ENCODE results near the gene POMC. TPM values are rescaled to one million over a fixed set of nuclear protein-coding genes. Genes with fewer than 3 reads are reported as not detected.
A peak's percentile ranks its signal among the peaks of the same experiment; 100 is the strongest.

Gene POMC
- total RNA-seq (1.5 TPM), polyA plus RNA-seq (ENCODE audit: insufficient read depth, low read depth, low replicate concordance) (2.1 TPM)
- long read RNA-seq, donor 1, transcript POMC-203 (3 exons, 959 nt): major isoform, 10 of 11 reads
- long read RNA-seq, donor 1, partial matches to known transcripts: 0 of 11 reads
- long read RNA-seq, donor 1, other reads (novel, unspliced or antisense): 0 of 11 reads
- long read RNA-seq, donor 2, partial matches to known transcripts: 9 of 11 reads
- long read RNA-seq, donor 2, other reads (novel, unspliced or antisense): 0 of 11 reads
- long read RNA-seq, donor 3, transcript POMC-203 (3 exons, 959 nt): major isoform, 10 of 25 reads
- long read RNA-seq, donor 3, partial matches to known transcripts: 15 of 25 reads
- long read RNA-seq, donor 3, other reads (novel, unspliced or antisense): 0 of 25 reads
- long read RNA-seq, donor 4, transcript POMC-203 (3 exons, 959 nt): major isoform, 5 of 11 reads
- long read RNA-seq, donor 4, partial matches to known transcripts: 5 of 11 reads
- long read RNA-seq, donor 4, other reads (novel, unspliced or antisense): 0 of 11 reads
- long read RNA-seq, donor 5: 0 reads
- long read RNA-seq, donor 6, partial matches to known transcripts: 44 of 48 reads
- long read RNA-seq, donor 6, other reads (novel, unspliced or antisense): 0 of 48 reads
- long read RNA-seq, donor 7: 0 reads
- long read RNA-seq, donor 8, transcript POMC-203 (3 exons, 959 nt): major isoform, 13 of 36 reads
- long read RNA-seq, donor 8, partial matches to known transcripts: 22 of 36 reads
- long read RNA-seq, donor 8, other reads (novel, unspliced or antisense): 0 of 36 reads
- long read RNA-seq, donor 9, partial matches to known transcripts: 0 of 4 reads
- long read RNA-seq, donor 9, other reads (novel, unspliced or antisense): 0 of 4 reads
- long read RNA-seq, donor 10, transcript POMC-203 (3 exons, 959 nt): major isoform, 7 of 8 reads
- long read RNA-seq, donor 10, partial matches to known transcripts: 0 of 8 reads
- long read RNA-seq, donor 10, other reads (novel, unspliced or antisense): 0 of 8 reads

DNA sequence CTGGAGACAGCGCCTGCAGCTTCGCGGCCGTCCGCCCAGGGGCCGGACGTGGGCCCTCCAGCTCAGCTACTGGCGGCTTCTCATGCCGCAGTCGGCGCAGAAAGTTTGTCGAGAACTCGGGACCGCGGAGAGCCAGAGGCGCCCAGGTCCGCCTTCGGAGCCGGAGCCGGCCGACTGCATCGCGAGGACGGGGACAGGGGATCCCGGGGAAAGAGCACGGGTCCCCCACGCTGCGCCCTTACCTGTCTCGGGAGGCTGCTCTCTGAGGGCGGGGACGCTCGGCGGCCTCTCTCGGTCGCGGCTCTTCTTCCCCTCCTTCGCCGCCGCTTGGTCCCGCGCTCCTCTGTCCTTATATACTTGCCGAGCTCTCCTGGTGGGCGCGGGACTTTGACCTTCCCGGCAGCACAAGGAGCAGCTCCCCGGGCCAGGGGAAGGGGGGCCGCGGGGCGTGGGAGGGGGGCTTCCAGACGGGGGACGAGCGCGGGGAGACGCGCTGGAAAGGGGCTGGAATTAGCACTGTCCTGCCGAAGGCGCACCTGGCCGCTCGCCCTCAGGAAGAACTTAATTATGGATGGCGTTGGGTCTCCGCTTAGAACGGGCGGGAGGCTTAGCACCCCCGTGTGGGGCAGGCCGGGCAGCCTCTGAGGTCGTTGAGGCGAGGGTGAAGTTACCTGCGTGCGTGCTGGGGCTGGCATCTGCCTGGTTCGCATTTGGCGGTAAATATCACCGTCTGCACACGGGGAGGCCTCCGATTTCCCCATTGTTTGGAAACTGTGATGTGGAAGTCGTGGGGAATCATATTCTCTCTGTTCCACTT is at the start of gene POMC:
TSS of gene POMC (minus strand) at position 325 of the 817 bp plus-strand sequence. CDS start 3,808 bp downstream, outside the sequence.
- H3K27me3 ChIP-seq (ENCODE audit: control insufficient read depth, insufficient read depth, low read length): peaks cover 26% of the 10 kb centered on the region
- H3K9ac ChIP-seq (ENCODE audit: low read length in 3 of 3): no peak within 1 kb of the TSS
- H3K36me3 ChIP-seq (ENCODE audit: control insufficient read depth in 2 of 3, insufficient read depth in 3 of 3, low read length in 3 of 3): no peaks in the 10 kb centered on the region
- H3K27ac ChIP-seq (ENCODE audit: low read depth in 2 of 2, low read length in 2 of 2): no peak within 1 kb of the TSS
- H3K9me3 ChIP-seq (ENCODE audit: control insufficient read depth in 2 of 3, insufficient read depth in 1 of 3, low read length in 3 of 3): no peaks in the 10 kb centered on the region
- FAIRE-seq: no peak
- TF ChIP-seq, protein P1, sequence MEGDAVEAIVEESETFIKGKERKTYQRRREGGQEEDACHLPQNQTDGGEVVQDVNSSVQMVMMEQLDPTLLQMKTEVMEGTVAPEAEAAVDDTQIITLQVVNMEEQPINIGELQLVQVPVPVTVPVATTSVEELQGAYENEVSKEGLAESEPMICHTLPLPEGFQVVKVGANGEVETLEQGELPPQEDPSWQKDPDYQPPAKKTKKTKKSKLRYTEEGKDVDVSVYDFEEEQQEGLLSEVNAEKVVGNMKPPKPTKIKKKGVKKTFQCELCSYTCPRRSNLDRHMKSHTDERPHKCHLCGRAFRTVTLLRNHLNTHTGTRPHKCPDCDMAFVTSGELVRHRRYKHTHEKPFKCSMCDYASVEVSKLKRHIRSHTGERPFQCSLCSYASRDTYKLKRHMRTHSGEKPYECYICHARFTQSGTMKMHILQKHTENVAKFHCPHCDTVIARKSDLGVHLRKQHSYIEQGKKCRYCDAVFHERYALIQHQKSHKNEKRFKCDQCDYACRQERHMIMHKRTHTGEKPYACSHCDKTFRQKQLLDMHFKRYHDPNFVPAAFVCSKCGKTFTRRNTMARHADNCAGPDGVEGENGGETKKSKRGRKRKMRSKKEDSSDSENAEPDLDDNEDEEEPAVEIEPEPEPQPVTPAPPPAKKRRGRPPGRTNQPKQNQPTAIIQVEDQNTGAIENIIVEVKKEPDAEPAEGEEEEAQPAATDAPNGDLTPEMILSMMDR (IDR thresholded peaks at IDR 0.05; ENCODE audit: borderline replicate concordance, extremely low read depth, insufficient read depth): no peak
- H3K4me3 ChIP-seq (ENCODE audit: low read length in 3 of 3): peak within 1 kb of the TSS in 1 of 3 donors; percentile 37
- peak; percentile 66 to 82 (median 75) for DNase-seq
- intact Hi-C loops (cut with DNase I): no loop called here
- H3K4me1 ChIP-seq (ENCODE audit: control insufficient read depth in 2 of 3, insufficient read depth in 2 of 3, low read depth in 1 of 3, low read length in 3 of 3): peaks cover 0 to 2% (median 0%) of the 10 kb centered on the region in 3 donors

DNA sequence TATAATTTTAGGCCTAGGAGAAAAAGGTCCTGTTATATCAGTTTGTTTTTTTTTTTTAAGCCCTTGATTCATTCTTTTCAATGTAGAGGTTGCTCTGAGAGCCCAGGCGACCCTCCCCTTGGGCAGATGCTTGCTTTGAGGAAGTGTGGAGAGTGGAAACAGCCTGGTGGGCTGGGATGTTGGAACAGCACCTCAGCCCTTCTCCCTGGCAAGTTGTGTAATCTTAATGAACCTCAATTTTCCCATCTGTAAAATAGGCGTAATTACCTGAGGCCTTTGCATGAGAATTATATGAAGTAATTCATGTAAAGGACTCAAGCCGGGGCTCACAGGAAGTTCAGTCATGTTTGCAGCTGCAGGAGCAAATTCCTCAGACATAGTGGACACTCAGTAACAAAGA is 49.7 kb upstream of the POMC start:
- H3K36me3 ChIP-seq (ENCODE audit: control insufficient read depth in 2 of 3, insufficient read depth in 3 of 3, low read length in 3 of 3): no peaks in the 10 kb centered on the region
- intact Hi-C loops (cut with DNase I): no loop called here
- H3K4me3 ChIP-seq (ENCODE audit: low read length in 3 of 3): no peak overlapping the region
- no peak overlapping the region for H3K9ac ChIP-seq (ENCODE audit: low read length in 3 of 3)
- FAIRE-seq: no peak
- DNase-seq: no peak
- TF ChIP-seq, protein P1 (IDR thresholded peaks at IDR 0.05; ENCODE audit: borderline replicate concordance, extremely low read depth, insufficient read depth): no peak
- no peaks in the 10 kb centered on the region for H3K27me3 ChIP-seq (ENCODE audit: control insufficient read depth, insufficient read depth, low read length)
- no peaks in the 10 kb centered on the region for H3K9me3 ChIP-seq (ENCODE audit: control insufficient read depth in 2 of 3, insufficient read depth in 1 of 3, low read length in 3 of 3)
- no peaks in the 10 kb centered on the region for H3K4me1 ChIP-seq (ENCODE audit: control insufficient read depth in 2 of 3, insufficient read depth in 2 of 3, low read depth in 1 of 3, low read length in 3 of 3)
- no peak overlapping the region for H3K27ac ChIP-seq (ENCODE audit: low read depth in 2 of 2, low read length in 2 of 2)

DNA sequence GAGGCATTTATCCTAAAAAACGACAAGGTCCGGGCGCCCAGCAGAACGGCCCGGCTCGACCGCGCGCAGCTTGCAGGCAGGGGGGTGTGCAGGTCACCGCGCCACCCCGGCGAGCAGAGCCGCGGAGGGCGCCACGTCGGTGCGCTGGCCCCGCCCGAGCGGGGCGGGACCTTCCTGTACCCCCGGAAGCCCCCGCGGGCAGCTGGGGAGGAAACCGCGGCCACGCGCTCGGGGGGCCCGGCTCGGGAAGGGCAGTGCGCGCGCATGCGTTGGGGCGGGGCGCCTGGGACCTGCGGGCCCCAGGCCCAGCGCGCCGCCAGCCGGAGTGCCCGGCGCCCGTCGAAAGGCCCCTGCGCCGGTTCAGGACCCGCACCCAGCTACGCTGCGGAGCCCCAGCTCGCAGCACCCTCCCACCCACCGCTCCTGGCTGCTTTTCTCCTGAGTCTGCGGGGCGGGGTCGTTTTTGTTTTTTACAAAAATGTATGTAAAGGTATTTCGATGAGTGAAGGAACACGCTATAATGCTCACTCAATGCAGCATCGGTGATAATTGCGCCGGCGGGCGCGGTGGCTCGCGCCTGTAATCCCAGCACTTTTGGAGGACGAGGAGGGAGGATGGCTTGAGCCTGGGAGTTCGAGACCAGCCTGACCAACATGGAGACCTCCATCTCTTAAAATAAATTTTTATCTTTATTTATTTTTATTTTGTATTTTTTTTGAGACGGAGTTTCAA is 47.7 kb upstream of the POMC start:
- TF ChIP-seq, protein P1 (IDR thresholded peaks at IDR 0.05; ENCODE audit: borderline replicate concordance, extremely low read depth, insufficient read depth): no peak
- Histone ChIP-seq H3K4me1 (ENCODE audit: control insufficient read depth in 2 of 3, insufficient read depth in 2 of 3, low read depth in 1 of 3, low read length in 3 of 3) (no peaks in the 10 kb centered on the region), H3K9ac (ENCODE audit: low read length in 3 of 3) (peak overlapping the region in 2 of 3 donors; percentile 48 to 51), H3K27me3 (ENCODE audit: control insufficient read depth, insufficient read depth, low read length) (no peaks in the 10 kb centered on the region), H3K36me3 (ENCODE audit: control insufficient read depth in 2 of 3, insufficient read depth in 3 of 3, low read length in 3 of 3) (no peaks in the 10 kb centered on the region), H3K4me3 (ENCODE audit: low read length in 3 of 3) (peak overlapping the region; percentile 62 to 71 (median 62)), H3K9me3 (ENCODE audit: control insufficient read depth in 2 of 3, insufficient read depth in 1 of 3, low read length in 3 of 3) (no peaks in the 10 kb centered on the region), H3K27ac (ENCODE audit: low read depth in 2 of 2, low read length in 2 of 2) (peak overlapping the region in 1 of 2 donors; percentile 32)
- intact Hi-C loops (cut with DNase I): no loop called here
- peak; percentile 75 to 93 (median 89) for DNase-seq
- FAIRE-seq: no peak
